ENCODE measurements around the gene MYO18A. TPM values are rescaled to one million over a fixed set of nuclear protein-coding genes. Genes with fewer than 3 reads are reported as not detected.

Gene MYO18A
- total RNA-seq, 4 donors from 2014 or later, result 33.2 to 104 (median 59.3) TPM

DNA sequence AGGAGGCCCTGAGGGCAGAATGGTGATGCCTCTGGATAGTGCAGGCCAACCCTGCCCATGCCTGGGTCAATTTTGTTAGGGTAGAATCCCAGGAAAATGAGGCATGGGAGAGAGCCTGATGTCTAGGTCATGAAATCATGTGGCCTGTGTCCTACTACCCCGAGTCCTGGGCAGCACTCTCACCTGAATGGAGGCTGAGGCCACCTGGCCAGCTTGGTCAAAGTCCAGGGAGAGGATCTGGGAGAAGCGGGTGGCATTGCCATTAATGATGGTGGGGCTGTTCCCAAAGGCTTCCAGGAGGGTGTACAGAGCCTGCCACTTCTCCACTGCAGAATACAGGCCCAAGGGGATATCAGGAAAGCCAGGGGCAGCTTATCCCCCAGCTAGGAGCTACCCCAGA lies 59.8 kb downstream of the MYO18A start:
- Histone ChIP-seq H3K4me1 (no peaks in the 10 kb centered on the region), H3K36me3 (no peaks in the 10 kb centered on the region), H3K9me3 (no peaks in the 10 kb centered on the region), H3K27ac (no peak overlapping the region), H3K4me3 (no peak overlapping the region), H3K27me3 (no peaks in the 10 kb centered on the region)
- TF ChIP-seq, protein P1, sequence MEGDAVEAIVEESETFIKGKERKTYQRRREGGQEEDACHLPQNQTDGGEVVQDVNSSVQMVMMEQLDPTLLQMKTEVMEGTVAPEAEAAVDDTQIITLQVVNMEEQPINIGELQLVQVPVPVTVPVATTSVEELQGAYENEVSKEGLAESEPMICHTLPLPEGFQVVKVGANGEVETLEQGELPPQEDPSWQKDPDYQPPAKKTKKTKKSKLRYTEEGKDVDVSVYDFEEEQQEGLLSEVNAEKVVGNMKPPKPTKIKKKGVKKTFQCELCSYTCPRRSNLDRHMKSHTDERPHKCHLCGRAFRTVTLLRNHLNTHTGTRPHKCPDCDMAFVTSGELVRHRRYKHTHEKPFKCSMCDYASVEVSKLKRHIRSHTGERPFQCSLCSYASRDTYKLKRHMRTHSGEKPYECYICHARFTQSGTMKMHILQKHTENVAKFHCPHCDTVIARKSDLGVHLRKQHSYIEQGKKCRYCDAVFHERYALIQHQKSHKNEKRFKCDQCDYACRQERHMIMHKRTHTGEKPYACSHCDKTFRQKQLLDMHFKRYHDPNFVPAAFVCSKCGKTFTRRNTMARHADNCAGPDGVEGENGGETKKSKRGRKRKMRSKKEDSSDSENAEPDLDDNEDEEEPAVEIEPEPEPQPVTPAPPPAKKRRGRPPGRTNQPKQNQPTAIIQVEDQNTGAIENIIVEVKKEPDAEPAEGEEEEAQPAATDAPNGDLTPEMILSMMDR (IDR thresholded peaks at IDR 0.05), result no peak
- TF ChIP-seq POLR2A (IDR thresholded peaks at IDR 0.05), result no peak
- no peak for DNase-seq
- intact Hi-C loops (cut with DNase I; ENCODE audit: low total_unique reads), result no loop called here

DNA sequence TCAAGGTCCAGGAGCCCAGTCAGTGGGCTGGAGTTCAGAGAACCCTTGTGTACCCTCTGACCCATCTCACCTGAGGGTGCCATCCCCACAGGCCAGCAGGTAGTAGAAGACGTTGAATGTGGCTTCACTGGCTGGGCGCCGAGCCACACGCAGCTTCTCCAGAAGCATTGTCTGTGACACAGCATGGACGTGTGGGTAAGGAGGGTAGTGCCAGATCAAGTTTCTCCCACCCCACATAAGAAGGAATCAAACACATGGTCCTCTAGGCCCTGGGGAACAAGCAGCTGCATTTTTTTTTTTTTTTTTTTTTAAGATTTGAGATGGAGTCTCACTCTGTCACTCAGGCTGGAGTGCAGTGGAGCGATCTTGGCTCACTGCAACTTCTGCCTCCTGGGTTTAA lies 60.9 kb downstream of the MYO18A start:
- Histone ChIP-seq H3K36me3 (no peaks in the 10 kb centered on the region), H3K9me3 (no peaks in the 10 kb centered on the region), H3K27me3 (no peaks in the 10 kb centered on the region), H3K4me1 (no peaks in the 10 kb centered on the region), H3K4me3 (no peak overlapping the region), H3K27ac (no peak overlapping the region)
- intact Hi-C loops (cut with DNase I; ENCODE audit: low total_unique reads), result loop anchor here (5.0 kb wide), 1 partner anchor 157 kb away; no protein-coding TSS in a partner anchor
- no peak for DNase-seq
- TF ChIP-seq, protein P1 (IDR thresholded peaks at IDR 0.05), result no peak
- no peak for TF ChIP-seq POLR2A (IDR thresholded peaks at IDR 0.05)

DNA sequence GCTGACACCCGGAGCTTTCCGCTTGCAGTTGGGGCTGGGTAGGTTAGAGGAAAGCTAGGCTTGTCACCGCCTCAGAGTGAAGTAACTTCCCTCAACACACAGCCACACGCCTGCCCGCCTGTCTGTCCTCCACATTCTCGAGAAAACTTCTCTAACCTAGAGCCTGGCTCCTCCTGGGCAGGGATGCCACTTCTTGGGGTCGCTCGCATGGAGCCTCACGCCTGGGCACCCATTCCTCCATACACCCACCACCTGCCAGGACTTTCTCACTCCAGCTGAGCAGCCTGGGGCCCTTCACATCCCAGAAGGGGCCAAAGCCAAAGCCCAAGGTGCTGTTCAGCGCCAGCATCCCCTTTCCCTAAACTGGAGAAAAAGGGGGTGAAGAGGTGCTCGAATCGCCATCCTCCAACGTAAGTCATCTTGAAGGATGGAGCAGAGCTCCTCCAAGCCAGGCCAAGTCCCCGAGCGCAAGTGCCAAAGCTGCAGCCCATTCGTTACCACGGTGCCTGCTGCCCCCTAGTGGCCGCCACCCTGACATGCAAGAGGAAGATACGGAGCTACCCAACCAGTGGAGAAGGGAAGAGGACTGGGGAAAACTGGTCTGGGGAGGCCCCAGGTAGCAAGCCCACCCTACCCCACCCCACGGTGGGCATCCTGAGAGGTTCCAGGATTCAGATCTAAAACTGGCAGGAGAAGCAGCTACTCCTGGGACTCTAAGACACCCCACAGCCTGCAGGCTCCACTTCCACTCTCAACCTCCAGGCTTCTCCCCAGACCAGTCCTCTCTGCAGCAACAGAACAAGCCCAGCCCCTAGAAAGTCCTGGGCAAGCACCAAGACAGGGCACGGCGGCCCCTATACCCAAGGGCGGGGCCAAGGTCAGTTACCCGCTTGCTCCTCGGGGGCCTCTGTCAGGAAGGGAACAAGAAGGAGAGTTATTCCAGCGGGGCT lies 63.1 kb downstream of the MYO18A start:
- Histone ChIP-seq H3K4me3 (no peak overlapping the region), H3K36me3 (no peaks in the 10 kb centered on the region), H3K4me1 (no peaks in the 10 kb centered on the region), H3K27ac (no peak overlapping the region), H3K9me3 (no peaks in the 10 kb centered on the region), H3K27me3 (no peaks in the 10 kb centered on the region)
- intact Hi-C loops (cut with DNase I; ENCODE audit: low total_unique reads), result loop anchor here (5.0 kb wide), 1 partner anchor 155 kb away; no protein-coding TSS in a partner anchor
- DNase-seq, result peak; percentile 61 to 68
- no peak for TF ChIP-seq POLR2A (IDR thresholded peaks at IDR 0.05)
- TF ChIP-seq, protein P1 (IDR thresholded peaks at IDR 0.05), result peak; percentile 63 to 79 (median 74)

DNA sequence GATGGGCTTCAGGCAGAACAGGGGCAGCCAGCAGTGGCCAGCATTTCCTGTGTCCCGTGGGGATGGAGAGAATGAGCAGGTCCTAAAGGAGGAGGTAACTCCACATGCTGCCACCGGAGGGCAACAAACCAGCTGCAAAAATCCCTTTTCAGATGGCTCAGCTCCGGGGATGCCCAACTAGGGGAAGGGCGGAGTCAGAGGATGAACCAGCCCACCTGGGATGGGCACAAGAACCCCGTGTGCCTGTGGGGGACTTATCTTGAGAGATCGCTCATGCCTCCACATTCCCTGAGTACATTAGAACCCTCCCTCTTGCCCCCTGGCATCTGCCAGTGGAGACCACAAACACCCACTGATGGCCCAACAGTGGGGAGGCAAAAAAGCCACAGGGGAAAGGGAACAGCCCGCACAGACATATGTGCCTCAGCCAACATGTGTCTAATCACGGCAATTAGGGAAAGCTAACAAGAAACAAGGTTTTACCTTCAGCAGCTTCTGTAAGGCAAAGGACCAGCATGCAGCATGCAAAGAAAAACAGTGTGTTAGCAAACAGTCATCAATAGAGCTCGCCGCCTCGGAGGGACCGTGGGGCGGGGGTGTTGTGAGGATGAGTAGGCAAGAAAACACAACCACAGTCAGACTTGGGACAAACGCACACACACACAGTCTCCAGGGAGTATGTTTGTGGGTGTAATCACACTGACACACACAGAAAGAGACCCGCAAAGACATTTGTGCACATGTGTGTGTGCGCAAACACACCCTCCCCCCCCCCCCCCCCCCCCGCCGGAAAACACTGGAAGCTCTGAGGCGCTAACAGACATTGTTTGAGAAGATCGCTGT lies 64.0 kb downstream of the MYO18A start:
- H3K4me3 ChIP-seq, result no peak overlapping the region
- no peak for TF ChIP-seq POLR2A (IDR thresholded peaks at IDR 0.05)
- TF ChIP-seq, protein P1 (IDR thresholded peaks at IDR 0.05), result no peak
- no peaks in the 10 kb centered on the region for H3K4me1 ChIP-seq
- intact Hi-C loops (cut with DNase I; ENCODE audit: low total_unique reads), result loop anchor here (5.0 kb wide), 1 partner anchor 154 kb away; no protein-coding TSS in a partner anchor
- no peaks in the 10 kb centered on the region for H3K27me3 ChIP-seq
- no peak overlapping the region for H3K27ac ChIP-seq
- DNase-seq, result no peak
- H3K36me3 ChIP-seq, result no peaks in the 10 kb centered on the region
- H3K9me3 ChIP-seq, result no peaks in the 10 kb centered on the region

All from uterus (tissue), 4 donors.